T-helper 1 cell (primary cell): ENCODE results near the gene SFRP5.

Experiments
- DNase-seq, 5 donors: peaks; one replicate each; pipeline ENCODE4 v3.0.0-alpha.2; 2012 to 2020
- total RNA-seq, 4 donors: gene quantifications; one replicate each; lab custom pipeline; 2026; lab: John Stamatoyannopoulos, UW

SFRP5 gene, protein sequence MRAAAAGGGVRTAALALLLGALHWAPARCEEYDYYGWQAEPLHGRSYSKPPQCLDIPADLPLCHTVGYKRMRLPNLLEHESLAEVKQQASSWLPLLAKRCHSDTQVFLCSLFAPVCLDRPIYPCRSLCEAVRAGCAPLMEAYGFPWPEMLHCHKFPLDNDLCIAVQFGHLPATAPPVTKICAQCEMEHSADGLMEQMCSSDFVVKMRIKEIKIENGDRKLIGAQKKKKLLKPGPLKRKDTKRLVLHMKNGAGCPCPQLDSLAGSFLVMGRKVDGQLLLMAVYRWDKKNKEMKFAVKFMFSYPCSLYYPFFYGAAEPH
- 0 reads per million in 4 donors for total RNA-seq

GRCh38 chr10:97771913-97772823 lies at the start of gene SFRP5:
Gene SFRP5, minus strand, starts transcription at chr10:97771999. Its CDS starts 166 bp downstream, at chr10:97771833.
- no peak for DNase-seq

DNA sequence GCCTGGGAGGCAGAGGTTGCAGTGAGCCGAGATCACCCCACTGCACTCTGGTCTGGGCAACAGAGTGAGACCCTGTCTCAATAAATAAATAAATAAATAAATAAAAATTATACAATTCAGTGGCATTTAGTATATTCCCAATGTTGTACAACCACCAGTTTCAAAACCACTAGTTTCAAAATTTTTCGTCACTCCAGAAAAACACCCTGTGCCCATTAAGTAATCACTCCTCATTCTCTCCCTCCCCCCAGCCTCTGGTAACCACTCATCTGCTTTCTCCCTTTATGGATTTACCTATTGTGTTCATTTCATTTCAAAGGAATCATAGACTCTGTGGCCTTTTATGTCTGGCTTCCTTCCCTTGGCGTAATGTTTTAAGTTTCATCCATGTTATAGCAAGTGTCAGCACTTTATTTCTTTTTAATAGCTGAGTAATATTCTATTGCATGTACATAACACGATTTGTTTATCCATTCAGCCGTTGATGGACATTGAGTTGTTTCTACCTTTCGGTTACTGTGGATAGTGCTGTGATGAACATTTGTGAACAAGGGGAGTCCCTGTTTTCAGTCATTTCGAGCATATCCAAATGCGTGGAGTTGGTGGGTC lies 48.4 kb upstream of the SFRP5 start:
- no peak for DNase-seq

- no peak for DNase-seq
Observed at GRCh38 chr10:97818572-97818971, 46.8 kb upstream of the SFRP5 start.

- no peak for DNase-seq
Observed at GRCh38 chr10:97816609-97817008, 44.8 kb upstream of the SFRP5 start.

GRCh38 chr10:97814996-97815395 lies 43.2 kb upstream of the SFRP5 start:
- no peak for DNase-seq

- no peak for DNase-seq
Observed at GRCh38 chr10:97813311-97813710, 41.5 kb upstream of the SFRP5 start.

- no peak for DNase-seq
Observed at GRCh38 chr10:97812696-97813095, 40.9 kb upstream of the SFRP5 start.

GRCh38 chr10:97811958-97812357 lies 40.2 kb upstream of the SFRP5 start:
- DNase-seq: no peak

DNA sequence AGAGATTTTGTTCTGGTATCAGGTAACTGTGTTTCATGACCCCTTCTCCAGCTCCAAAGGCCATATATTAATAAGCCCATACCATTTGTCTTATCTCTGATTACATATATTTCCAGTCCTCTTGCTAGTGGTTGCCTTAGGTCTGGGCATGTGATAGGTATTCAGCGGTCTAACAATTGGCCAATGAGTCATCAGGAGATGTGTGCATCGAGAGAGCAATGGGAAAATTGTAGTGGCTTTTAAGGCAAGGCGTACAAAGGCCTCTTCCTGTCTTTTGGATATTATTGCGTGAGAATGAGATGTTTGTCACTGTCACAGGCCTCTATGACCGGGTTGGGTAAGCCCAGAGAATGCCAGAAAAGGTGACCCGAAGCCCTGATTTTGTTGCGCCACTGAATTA lies 38.6 kb upstream of the SFRP5 start:
- no peak for DNase-seq

- DNase-seq: no peak
Observed at GRCh38 chr10:97805949-97806348, 34.1 kb upstream of the SFRP5 start.

GRCh38 chr10:97805096-97805884 lies 33.5 kb upstream of the SFRP5 start:
- DNase-seq: no peak

DNA sequence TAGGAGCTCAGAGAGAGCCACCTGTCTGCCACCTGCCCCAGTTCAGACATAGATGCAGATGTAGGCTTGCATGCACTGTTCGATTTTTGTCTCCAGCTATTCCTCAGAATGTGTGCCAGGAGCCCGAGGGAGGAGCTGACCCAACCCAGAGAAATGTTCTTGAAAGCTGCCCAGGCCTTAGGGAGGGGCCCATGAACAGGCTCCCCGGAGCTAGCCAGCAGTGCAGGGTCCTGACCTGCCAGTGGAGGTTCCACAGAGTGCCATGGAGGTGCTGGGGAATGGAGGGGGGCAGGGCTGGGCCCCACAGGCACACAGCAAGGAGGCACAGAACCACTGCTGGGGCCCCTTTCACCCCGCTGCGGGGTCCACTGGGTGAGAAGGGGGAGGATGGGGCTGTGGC lies 29.6 kb upstream of the SFRP5 start:
- no peak for DNase-seq

- no peak for DNase-seq
Observed at GRCh38 chr10:97800474-97800873, 28.7 kb upstream of the SFRP5 start.

- no peak for DNase-seq
Observed at GRCh38 chr10:97798958-97799610, 27.3 kb upstream of the SFRP5 start.

GRCh38 chr10:97796651-97797050 lies 24.9 kb upstream of the SFRP5 start:
- DNase-seq: peak in 2 of 5 donors; percentile 7 to 88

DNA sequence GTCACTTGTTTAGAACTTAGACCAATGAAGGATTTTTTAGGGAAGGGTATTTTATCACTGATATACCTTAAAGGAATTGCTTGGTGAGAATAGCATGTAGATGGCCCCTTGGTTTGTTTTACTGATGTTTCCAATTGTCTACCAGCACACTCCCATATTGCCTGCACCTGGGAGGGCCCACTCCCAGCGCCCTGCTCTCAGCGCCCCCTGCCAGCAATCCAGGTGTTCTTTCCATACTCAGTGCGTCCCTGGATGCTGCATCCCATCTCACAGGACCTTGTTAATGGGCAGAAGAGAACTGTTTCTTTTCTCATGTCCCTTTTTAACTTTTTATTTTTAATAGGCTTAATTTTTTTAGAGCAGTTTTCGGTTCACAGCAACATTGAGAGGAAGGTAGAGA lies 24.1 kb upstream of the SFRP5 start:
- no peak for DNase-seq

GRCh38 chr10:97791824-97792721 lies 20.3 kb upstream of the SFRP5 start:
- DNase-seq: peak; percentile 45 to 61 (median 56)

GRCh38 chr10:97789770-97790397 lies 18.1 kb upstream of the SFRP5 start:
- DNase-seq: no peak

DNA sequence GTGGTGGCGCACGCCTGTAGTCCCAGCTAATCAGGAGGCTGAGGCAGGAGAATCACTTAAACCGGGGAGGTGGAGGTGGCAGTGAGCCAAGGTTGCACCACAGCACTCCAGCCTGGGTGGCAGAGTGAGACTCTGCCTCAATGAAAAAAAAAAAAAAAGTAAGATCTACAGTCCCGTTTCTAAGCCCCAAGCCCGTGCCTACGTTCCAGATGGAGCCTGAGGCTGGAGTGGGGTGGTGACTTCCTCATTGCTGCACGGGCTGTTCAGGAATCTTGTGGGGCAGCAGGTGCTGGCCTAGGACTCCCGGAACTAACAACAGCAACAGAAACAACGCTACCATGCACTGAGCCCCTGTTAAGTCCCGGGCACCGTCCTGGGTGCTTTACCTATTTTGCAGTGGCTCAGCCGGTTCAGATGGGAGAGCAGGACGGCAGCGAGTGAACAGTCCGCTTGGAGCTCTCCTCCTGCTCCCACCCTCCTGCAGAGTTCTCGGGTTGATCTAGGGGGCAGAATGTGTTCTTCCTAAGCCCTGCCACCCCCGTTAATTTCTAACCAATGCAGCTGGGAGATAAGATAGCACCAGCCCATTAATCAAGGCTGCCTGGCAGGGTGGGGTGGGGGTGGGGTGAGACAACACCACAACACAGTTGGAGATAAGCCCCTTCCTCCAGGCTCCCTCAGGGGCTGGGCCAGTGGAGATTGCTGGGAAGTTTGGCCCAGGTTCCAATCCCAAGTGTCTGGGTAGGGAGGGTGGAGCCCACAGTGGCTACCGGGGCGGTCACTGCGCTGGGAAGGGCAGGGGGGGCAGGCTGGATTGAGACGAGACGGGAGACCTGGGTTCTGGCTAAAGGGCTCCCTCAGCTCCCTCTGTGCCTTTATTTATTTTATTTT lies 17.0 kb upstream of the SFRP5 start:
- no peak for DNase-seq
